Stimulated activated CD4-positive, alpha-beta T cell treated with anti-CD3 and anti-CD28 coated beads, Interleukin-15, amount 100 ng/mL, for 1 hour (primary cell): Measurements from ENCODE around the gene LYZL4.

ENCODE experiments used
- DNase-seq, 2 donors: peaks; one replicate each; pipeline ENCODE4 v3.0.0-alpha.2; 2020; ENCODE audit warnings: low read depth in 1 of 2, low spot score in 1 of 2

Gene LYZL4

DNA sequence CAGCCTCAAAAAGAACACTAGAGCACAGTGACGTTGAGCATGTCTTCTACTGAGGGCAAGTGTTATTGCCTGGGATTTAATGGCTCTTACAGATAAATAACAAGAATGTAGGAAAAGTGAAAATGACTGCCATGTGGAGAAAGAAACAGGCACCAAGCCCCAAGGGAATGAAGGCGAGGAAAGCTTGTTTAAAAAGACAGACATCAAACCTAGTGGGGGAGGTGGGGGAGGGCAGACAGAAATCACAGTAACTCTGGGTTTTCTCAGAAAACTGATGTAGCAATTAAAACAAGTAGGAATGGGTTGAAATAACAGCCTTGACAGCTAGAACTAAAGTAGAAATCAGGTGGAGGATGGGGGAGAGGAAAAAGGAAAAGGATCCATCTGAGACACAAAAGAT is 18.4 kb upstream of the LYZL4 start:
- no peak for DNase-seq

DNA sequence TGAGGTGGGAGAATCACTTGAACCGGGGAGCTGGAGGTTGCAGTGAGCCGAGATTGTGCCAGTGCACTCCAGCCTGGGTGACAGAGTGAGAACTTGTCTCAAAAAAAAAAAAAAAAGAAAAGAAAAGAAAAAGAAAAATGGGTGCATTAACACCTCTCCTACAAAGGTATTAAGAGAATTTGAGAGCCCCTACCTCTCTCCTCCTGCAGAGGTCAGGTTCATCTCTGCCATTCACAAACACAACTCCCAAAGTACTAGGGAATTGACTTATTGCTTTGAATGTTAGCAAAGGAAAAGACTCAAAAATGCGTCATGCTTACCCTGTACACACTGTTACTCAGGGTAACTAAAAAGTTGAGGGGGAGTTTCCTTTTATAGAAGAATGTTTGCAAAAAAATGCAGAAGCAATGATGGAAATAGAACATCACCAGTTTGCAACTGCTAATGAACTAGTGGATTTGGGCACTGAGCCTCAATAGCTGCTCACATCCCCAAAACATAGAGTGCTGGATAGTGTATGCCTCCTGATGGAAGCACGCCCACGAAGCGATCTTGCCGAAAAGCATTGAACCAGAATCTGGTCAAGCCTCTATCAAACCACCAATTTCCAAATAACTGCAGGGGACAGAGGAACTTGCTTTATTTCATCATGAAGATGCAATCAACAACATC is 15.5 kb upstream of the LYZL4 start:
- no peak for DNase-seq

DNA sequence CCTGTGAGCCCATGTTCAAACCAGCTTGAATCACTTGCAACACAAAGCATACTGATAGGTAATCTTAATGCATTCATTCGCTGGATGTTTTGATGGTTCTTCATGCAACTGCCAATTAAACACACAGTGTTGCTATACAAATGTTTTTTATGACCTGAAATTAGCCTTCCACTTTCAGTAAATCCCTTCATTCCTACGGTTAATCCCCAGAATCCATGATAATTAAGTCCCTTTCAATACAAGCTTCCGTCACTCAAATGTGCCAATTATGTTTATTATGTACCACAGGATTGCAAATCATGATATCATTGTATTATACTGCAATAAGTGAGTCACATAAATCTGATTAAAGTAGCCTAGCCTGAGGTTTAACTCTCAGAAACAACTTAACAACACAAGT is 14.5 kb upstream of the LYZL4 start:
- DNase-seq: no peak

DNA sequence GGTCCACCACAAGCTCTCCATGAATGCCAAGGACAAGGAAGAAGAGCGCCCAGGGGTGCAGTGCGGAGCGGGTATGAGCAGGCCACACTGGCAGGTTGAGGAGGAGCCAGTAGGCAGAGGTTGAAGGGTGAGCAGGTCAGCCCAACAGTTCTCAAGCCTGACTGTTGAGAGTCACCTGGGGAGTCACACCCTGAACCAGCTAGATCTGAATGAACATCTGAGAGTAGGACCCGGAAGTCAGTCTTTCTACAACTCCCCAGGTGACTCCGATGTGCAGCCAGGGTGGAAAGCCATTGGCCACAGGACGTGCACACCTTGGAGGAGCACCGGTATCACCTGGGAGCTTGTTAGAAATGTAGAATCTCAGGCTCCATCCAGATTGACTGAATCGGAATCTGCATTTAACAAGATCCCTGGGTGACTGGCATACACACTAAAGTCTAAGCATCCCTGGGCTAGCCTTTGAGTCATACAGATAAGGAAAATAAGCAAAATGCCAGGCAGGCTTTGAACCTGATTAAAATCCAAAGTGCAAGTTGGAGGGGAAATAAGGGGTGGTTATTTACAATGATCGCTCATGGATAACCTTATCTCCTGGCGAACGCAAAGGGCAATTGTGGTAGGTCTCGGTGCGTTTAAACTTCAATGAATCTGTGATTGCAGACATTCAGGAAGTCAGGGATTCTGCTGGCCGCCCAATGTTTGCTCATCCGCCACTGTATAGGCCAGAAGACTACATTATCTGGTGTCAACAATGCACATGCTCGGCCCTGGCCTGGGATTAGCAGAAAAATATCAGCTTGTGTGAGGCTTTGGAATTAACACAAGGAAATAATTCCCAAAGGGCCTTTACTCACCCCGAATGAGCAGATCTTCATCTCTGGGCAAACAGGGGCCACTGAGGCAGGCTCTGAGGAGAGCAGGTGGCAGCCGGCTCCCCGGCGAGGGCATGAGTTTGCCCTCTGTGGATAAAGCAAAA is 11.7 kb upstream of the LYZL4 start:
- DNase-seq: no peak

DNA sequence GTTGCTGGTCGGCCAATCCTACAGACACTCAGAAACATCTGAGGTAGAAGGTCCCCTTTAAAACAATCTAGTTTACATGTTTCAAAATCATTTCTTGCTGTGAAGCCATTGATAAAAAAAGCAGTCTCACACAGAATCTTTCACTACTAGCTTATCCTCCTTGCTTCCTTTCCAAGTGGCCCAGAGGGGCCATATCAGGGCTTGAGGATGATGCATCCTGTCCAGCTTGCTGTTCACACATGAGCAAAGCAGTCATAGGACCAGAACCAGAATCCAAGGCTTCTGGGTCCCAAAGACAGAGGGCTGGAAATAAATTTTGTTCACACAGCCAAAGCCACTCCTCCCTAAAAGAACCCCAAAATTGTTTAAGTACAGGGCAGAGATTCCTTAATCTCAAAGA is 9.2 kb upstream of the LYZL4 start:
- DNase-seq: no peak

DNA sequence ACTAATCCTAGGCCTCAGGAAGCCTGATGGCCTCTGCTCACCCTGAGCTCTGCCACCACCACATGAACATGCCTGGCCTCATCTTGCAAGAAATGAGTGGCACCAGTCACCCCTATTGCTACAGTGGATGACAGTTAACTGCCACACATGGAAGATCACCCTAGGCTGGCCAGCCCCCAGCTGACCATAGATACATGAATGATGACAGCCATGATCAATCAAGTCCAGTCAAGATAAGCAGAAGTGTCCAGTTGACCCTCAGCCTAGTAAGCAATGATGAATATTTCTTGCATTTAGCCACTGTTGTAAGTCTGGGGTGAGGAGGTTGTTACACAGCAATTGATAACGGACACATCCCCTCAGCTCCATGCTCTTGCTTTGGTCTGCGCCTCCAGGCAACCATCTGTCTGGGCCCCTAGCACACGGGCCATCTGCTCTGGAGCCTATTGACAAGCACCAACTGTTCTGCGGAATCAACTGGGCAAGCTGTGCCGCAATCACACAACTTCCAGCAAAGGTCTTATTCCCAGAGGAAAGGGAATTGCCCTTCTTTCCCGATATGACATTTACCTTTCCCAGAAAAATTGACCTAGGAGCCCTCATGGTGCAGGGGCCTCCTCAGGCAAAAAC is 2.2 kb upstream of the LYZL4 start:
- no peak for DNase-seq

DNA sequence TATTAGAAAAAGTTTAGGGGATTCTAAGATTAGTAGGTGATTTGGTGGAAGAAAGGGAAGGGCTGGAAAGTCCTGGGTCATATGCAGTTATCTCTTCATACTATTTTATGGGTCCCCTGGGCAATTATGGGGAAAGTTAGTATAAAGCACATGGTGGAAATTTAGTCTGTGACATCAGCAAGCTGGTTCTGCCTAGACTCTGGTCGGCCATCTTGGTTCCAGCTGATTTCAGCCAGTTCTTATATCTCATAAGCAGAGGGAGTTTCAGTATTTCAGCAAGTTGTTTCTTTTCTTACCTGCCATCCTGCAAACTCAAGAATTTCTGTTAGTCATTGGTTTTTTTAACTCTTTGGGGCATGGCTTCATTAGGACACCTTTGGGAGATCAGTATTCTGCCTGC is 1.0 kb upstream of the LYZL4 start:
- DNase-seq: no peak

DNA sequence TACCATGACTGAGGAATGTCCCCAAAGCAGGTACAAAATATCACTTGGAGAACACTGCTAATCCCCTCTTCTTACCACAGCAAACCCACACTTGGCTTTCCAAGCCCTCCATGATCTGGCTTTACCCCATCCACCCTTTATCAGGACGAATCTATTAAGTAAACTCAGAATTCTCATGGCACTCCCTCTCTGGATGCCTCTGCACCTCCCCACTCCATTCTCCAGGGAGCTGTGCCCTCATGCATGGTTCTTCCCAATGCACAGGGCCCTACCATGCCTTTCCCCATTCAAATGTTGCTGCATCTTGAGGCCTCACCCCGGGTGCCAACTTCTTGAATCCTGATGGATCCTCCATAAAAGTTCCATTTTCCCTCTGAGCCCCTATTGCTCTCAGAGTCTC is 2.3 kb downstream of the LYZL4 start:
- no peak for DNase-seq

DNA sequence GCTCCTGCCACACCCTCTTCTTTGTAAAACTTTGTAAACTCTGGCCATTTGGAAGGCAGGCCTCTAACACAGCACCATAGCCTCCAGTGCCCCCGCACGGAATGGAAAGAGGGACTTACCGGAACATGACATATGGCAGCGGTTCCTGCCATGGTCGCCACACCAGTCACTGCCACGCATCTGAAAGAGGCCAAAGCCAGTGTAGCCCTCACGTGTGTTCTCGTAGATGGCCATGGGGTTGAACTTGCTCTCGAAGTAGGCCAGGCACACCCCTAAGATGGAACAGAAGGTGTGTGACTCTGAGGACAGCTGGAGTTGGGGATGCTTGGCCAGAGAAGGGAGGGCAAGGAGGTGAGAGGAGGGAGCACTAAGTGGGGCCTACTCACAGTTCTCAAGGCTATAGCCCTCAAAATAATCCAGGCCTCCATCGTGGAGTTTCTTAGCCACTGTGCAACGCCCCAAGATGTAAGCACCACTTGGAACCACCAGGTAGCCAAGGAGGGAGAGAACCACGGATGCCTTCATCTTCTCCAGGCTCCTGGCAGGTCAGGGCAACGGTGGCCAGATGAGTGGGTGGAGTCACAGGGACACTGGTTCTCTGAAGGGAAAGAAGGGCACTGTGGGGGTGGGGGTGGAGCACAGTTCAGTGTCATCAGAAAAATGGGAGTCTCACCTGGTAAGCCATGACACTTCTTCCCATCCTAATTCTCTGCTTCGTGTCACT is 3.5 kb downstream of the LYZL4 start:
- no peak for DNase-seq

DNA sequence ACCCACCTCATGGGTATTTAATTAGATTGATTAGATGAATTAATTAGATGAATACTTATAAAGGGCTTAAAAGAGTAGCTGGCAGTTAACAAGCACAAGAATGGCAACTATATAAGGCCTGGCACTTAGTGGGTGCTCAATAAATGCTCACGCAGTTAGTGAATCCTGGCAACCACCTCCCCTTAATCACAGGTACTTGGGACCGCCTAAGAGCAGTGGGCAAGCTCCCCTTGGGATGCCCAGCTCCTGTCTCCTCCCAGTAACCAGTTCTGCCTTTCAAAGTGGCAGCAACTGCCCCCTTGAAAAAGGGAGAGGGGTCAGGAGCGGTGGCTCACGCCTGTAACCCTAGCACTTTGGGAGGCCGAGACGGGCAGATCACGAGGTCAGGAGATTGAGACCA is 4.6 kb downstream of the LYZL4 start:
- DNase-seq: no peak

DNA sequence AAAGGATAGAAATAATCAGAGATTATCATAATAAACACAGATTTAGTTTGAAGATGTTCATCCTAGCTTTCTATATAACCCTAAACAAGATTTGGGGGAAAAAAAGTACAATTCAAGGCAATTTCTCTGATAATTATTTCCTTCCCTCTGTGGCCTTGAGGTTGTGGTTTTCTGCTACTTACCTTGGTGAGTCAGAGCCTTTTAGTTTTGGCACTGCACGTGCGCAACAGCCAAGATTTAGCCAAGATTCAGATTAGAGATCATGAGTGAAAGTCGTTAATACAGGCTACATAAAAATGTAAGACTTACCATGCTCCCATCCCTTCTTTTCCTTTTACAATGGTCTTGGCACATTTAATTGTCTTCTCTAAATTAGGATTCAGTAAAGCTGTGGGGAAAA is 6.7 kb downstream of the LYZL4 start:
- no peak for DNase-seq

DNA sequence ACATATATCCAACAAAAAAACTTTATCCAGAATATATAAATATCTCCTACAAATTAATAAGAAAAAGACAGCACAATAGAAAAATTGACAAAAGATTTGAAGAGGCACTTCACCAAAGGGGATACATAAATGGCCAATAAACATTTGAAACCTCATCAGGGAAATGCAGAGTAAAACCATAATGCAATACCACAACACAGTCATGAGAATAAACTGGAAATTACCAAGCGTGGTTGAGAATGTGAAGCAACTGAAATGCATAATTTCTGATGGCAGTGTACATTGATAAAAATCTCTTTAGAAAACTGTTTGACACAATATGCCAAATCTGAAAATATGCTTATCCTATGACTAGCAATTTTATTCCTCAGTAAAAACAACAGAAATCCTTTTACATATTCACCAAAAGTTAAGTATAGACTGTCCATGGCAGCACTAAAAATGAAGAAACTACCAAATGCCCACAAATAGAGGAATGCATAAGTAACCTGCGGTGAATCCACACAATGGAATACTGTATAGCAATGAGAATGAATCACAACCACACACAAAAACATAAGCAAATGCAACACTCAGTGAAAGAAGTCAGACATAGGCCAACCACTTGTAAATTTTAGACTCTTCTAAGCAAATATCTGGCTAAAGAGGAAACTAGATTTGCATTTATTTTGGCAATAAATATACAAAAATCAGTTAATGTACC is 7.9 kb downstream of the LYZL4 start:
- no peak for DNase-seq

DNA sequence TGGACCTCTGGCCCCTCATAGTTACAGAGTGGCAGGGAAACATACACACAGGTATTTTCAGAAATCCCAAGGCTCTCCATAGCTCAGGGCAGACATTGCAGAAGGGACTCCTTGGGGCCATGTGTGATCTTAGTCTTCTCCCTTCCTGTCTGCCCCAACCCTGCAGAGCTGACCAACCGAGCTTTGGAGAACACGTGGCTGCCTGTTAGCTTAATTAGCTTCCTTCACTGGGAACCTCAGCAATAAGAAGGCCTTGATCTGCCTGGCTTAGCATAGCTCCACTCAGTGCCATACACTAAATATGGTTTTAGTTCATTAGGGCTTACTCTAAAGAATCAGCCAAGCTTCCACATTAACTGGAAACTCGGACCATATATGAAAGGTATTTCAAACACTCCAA is 12.3 kb downstream of the LYZL4 start:
- no peak for DNase-seq

DNA sequence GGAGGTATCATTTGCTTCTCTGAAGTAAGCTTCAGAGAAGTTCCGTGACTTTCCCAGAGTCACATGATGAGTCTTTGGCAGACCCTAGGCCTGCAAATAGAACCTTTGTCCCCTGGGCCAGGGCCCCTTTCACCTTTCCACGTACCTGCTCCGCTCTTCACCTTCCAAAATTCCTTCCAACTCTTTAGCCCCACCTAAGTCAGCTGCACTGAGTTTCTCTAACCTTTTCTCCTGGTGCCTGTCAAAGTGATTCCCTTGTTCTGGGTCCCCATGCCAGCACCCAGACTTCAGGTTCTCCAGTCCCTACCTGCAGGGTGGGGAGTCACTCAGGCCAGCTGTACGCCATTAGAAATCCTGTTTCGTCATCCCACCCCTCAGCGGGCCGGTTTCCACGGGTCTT is 12.8 kb downstream of the LYZL4 start:
- DNase-seq: no peak

DNA sequence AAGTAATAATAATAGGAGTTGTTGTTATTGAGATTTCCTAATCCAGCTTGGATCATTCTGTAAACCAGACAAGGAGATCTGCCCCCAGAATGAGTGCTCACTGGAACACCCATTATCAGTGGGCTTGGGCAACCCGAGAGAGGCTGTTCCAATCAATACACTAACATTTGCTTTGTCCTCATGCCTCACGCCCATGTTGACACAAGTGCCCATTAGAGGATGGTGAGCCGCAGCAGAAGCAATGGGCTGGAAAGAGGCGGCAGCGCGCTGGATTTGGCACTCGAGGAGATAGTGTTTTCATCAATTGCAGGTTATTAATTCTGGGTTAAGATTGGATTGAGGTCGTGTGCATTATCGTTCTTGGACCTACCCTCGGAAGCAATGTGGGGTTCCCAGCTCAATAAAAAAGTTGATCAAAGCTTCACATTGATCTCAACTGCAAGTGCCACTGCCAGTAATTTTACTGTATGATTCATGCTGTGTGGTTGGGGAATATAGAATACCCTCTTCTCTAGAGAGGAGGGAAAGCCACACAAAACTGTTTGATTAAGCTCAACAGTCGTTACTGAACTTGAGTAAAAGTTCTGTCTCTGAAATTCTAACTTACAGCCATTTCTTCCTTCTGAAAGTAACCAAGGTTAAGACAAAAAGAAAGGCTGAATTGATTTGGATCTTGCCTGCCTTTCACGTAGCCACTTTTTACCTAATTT is 15.7 kb downstream of the LYZL4 start:
- DNase-seq: no peak

DNA sequence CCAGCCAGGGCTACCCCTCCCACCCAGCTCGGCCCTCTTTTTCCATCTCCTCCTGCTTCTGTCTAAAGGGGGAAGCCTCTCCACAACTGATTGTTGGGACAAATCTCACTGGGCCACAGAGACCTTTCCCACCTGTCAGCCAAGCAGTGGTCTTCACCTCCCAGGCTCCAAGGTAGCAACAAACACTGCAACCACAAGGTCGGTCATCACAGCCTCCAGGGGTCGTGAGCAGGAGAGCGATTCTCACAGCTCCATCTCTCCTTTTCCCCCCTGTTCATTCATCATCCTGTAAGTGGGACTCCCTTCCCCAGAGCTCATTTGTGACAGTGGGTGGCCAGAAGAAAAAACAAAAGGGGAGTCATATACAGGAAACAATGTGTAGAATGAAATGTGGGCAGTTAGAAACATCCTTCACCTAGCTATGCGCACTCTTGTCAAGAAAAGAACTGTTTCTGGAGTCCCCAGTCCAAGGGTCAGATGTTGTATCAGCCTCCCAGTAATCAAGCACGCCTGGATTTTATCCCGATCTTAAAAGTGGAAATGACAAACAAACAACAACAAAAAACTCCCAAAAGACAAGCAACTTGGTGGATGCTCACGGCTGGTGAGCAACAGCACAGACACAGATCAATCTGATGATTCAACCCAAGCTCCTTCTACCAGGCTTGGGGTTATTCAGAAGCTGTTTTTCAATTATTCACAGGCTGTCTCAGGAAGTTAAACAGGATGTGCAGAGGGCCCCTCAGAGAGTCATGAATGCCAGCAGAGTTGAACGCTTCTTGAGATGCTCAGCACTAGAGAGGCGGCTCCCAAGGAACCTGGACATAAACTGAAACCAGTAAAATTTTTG is 22.4 kb downstream of the LYZL4 start:
- no peak for DNase-seq

DNA sequence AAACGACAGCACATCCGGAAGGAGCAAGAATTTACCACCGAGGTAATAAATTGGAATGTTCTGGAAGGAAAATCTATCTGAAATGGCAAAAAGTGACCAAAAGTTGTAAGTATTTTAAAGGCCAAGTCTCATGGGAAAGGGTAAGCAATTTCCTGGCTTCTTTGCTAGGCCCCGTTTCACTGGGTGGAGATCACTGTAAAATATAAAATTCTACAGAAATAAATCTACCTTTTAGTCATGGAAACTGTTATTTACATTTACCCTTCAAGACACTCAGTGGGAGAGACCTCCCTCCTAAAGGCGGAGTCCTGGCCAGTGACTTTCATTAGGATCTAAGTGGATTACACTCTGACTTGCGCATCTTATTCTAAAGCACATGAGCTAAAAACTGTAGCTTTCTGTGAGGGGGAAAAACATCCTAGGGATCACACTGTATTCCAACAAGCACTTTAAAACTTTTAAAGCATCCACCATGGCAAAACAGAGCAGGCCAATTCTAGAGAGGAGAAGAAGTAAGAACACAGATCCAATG is 28.8 kb downstream of the LYZL4 start:
- DNase-seq: no peak

DNA sequence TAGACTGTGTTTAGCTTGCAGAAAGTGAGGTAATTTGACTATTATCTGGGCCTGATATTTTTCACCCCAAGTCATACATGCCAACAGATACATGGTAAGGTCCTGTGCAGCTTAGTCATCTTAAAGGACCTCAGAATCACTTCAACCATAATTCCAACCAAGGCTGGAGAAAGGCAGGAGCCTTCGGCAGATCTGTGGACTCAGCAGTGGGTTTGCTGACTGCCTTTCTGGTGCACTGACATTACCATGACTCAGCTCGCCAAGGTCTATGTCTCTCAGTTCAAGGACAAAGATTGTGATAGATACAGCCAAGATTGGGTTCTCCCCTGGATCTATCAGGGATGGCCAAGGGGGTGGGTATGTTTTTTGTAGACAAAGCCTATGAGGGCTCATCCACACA is 32.7 kb downstream of the LYZL4 start:
- DNase-seq: no peak

DNA sequence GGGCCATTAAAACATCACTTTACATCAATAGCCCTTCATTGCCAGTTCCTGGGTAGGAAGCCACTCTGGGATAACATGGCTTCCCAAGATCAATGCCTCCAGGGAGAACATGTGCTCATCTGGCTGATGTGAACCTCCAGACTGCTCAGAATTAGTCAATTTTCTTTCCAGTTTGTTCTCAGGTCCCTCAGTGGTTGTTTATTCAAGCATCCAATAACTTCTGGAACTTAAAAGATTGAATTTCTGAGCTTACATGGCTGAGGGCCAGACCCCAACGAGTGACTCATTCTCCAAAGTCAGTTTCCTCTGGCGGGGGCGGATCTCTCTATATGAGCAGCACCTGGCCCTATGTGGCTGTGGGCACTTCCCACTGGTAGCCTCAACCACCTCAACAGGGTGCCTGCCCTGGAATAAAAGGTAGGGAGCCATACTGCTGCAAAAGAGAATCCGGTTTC is 34.0 kb downstream of the LYZL4 start:
- DNase-seq: peak in 1 of 2 donors; percentile 15
